Vagina (tissue), 2 donors: ENCODE results near the gene TOX3. TPM values are rescaled to one million over a fixed set of nuclear protein-coding genes. Genes with fewer than 3 reads are reported as not detected.
A peak's percentile ranks its signal among the peaks of the same experiment; 100 is the strongest.

Experiments
- DNase-seq, 2 donors: peaks; one replicate each; pipeline ENCODE4 v3.0.0-alpha.2; 2017; ENCODE audit errors: extremely low spot score in 2 of 2
- H3K27ac ChIP-seq: fragments of 200-600 bp; sonication (generic); one replicate; pipeline ENCODE4 v1.5.1; 2019
- H3K27me3 ChIP-seq: fragments of 200-600 bp; sonication (generic); one replicate; pipeline ENCODE4 v1.5.1; 2019
- H3K36me3 ChIP-seq, 2 donors: fragments of 200-600 bp; sonication (generic); one replicate each; pipeline ENCODE4 v1.5.1; 2017 to 2019
- H3K4me1 ChIP-seq: fragments of 200-600 bp; sonication (generic); one replicate; pipeline ENCODE4 v1.5.1; 2019
- H3K4me3 ChIP-seq, 2 donors: fragments of 200-600 bp; sonication (generic); 1 replicate in 1 of 2; 2 replicates in 1 of 2; pipeline ENCODE4 v1.5.1; 2016 to 2019
- H3K9me3 ChIP-seq: fragments of 200-600 bp; sonication (generic); one replicate; pipeline ENCODE4 v1.5.1; 2019
- POLR2A ChIP-seq, 2 donors: fragments of 450-650 bp; IDR thresholded peaks; one replicate each; pipeline ENCODE4 v1.6.1; 2017; ENCODE audit warnings: antibody characterized with exemption in 2 of 2, mild to moderate bottlenecking in 2 of 2, moderate library complexity in 2 of 2
- POLR2AphosphoS5 ChIP-seq, 2 donors: sonication (generic); formaldehyde crosslinking; IDR thresholded peaks; one replicate each; pipeline ENCODE4 v1.9.0; 2017; ENCODE audit warnings: antibody characterized with exemption in 2 of 2, mild to moderate bottlenecking in 2 of 2, low read depth in 1 of 2; ENCODE audit not compliant: insufficient read depth in 1 of 2
- intact Hi-C: fragments of 100-400 bp; cut with DNase I; formaldehyde crosslinking; loops from one replicate; pipeline ENCODE4 v1.15.1; 2023
- total RNA-seq: library from RNA; depleted of rRNA; stranded (reverse); fragments of >200 nt; gene quantifications from one replicate; pipeline ENCODE4 v1.2.3, GENCODE V29; 2016
- TF ChIP-seq, protein P1 (sequence below), 3 experiments: fragments of 450-650 bp in 2 of 3; fragments of 200-600 bp in 1 of 3; sonication (generic) in 1 of 3; IDR thresholded peaks; one replicate each; pipeline ENCODE4 v1.5.1; 2017 to 2019; ENCODE audit warnings: antibody characterized with exemption in 3 of 3, mild to moderate bottlenecking in 2 of 3, moderate library complexity in 2 of 3

TOX3 gene
- total RNA-seq, 1 donor from 2014 or later = 1.2 TPM

DNA sequence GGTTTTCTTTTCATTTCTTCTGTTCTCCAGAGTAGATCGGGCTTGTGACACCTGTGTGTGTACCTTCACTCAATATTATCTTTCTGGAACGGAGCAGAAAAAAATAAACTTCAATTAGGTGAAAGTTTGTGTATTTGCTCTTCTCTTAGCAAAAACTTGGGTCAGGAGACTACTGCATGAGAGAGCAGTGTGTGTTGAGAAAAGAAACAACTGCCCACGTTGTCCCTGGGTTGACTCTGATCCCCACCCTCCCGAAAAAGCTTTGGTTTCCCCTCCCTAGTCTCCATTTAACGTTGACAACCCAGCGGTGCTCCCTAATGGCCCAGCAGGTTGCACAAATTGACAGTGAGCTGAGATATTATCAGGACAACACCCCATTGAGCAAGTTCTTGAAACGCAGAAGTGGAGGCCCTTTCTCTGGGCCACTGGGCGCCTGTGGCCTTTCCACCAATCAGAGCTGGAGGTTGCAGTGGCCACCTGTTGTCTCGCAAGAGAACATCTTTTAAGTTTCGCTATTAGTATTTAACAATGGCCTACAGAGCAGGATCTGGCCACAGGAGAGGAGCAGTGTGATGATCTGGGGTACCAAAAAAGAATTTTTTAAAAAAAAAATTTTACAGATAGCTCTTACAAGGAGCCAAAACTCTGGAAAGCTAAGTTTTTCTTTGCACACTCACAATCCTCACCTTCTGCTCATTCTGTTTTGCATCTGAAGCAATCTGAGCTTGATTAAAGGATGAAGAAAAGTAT lies 1.5 kb upstream of the TOX3 start:
- no peaks in the 10 kb centered on the region for H3K36me3 ChIP-seq
- no peaks in the 10 kb centered on the region for H3K9me3 ChIP-seq
- intact Hi-C loops = no loop called here
- H3K27ac ChIP-seq = no peak overlapping the region
- no peaks in the 10 kb centered on the region for H3K27me3 ChIP-seq
- H3K4me1 ChIP-seq = peaks cover 20% of the 10 kb centered on the region
- H3K4me3 ChIP-seq = no peak overlapping the region
- DNase-seq = no peak
- TF ChIP-seq POLR2AphosphoS5 (IDR thresholded peaks at IDR 0.05; ENCODE audit: insufficient read depth in 1 of 2, low read depth in 1 of 2) (no peak), POLR2A (IDR thresholded peaks at IDR 0.05) (no peak)
- TF ChIP-seq, protein P1, sequence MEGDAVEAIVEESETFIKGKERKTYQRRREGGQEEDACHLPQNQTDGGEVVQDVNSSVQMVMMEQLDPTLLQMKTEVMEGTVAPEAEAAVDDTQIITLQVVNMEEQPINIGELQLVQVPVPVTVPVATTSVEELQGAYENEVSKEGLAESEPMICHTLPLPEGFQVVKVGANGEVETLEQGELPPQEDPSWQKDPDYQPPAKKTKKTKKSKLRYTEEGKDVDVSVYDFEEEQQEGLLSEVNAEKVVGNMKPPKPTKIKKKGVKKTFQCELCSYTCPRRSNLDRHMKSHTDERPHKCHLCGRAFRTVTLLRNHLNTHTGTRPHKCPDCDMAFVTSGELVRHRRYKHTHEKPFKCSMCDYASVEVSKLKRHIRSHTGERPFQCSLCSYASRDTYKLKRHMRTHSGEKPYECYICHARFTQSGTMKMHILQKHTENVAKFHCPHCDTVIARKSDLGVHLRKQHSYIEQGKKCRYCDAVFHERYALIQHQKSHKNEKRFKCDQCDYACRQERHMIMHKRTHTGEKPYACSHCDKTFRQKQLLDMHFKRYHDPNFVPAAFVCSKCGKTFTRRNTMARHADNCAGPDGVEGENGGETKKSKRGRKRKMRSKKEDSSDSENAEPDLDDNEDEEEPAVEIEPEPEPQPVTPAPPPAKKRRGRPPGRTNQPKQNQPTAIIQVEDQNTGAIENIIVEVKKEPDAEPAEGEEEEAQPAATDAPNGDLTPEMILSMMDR (IDR thresholded peaks at IDR 0.05) = no peak

DNA sequence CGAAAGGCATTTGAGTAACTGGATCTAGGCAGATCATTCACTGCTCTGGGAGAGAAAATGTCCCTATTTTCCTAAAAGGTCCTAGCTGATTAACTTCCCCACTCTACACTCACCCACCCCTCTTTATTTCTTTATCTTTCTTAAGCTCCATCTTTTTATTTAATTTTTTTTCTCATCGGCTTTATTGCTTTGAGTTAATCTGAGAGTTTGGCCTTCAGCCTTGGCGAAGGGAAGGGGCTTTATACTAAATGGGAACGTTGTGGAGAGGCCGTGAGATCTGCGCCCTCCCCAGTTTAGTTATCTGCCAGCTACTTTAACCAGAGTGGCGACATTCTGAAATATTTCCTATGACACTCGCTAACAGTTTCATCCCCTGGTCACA lies 882 bp upstream of the TOX3 start:
- intact Hi-C loops = no loop called here
- Histone ChIP-seq H3K4me1 (peaks cover 20% of the 10 kb centered on the region), H3K9me3 (no peaks in the 10 kb centered on the region), H3K27ac (no peak overlapping the region), H3K36me3 (no peaks in the 10 kb centered on the region), H3K27me3 (no peaks in the 10 kb centered on the region), H3K4me3 (no peak overlapping the region)
- DNase-seq = no peak
- no peak for TF ChIP-seq POLR2A (IDR thresholded peaks at IDR 0.05)
- no peak for TF ChIP-seq POLR2AphosphoS5 (IDR thresholded peaks at IDR 0.05; ENCODE audit: insufficient read depth in 1 of 2, low read depth in 1 of 2)
- TF ChIP-seq, protein P1 (IDR thresholded peaks at IDR 0.05) = no peak

DNA sequence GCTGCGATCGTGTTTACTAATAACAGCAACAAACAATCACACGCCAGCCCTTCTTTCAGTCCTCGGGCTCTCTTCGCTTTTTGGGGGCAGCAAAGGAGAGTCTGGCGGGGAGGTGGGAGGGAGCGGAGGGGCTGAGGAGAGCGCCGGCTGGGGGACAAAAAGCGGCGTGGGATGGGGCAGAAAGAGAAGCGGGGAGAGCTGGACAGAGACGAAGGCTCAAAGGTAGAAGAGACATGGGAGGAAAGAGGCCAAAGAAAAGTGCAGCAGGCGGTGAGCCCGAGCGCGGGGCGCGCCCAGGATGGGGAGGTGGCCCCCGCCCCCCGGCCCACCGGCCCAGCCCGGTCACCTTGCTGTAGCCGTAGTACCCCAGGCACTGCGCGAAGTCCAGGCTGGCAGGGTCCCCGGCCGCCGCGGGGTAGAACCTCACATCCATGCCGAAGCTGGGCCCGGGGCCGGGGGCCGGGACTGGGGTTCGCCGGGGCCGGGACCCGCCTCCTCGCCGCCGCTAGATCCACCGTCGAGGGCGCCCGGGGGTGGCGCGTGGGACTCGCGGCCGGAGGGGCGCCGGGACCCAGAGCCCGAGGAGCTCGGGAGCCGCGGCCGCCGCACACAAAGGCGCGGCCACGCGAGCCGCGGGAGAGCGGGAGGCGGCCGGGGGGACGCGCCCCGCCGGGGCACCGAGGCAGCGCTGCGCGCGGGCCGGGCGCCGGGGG lies 496 bp downstream of the TOX3 start:
- no peak for DNase-seq
- Histone ChIP-seq H3K4me1 (peaks cover 20% of the 10 kb centered on the region), H3K9me3 (no peaks in the 10 kb centered on the region), H3K27ac (peak overlapping the region; percentile 42), H3K4me3 (peak overlapping the region; percentile 47 to 51), H3K36me3 (no peaks in the 10 kb centered on the region), H3K27me3 (no peaks in the 10 kb centered on the region)
- no peak for TF ChIP-seq POLR2AphosphoS5 (IDR thresholded peaks at IDR 0.05; ENCODE audit: insufficient read depth in 1 of 2, low read depth in 1 of 2)
- TF ChIP-seq, protein P1 (IDR thresholded peaks at IDR 0.05) = no peak
- no peak for TF ChIP-seq POLR2A (IDR thresholded peaks at IDR 0.05)
- intact Hi-C loops = no loop called here

- no peaks in the 10 kb centered on the region for H3K9me3 ChIP-seq
- H3K4me1 ChIP-seq = peaks cover 20% of the 10 kb centered on the region
- intact Hi-C loops = no loop called here
- peak overlapping the region; percentile 47 to 51 for H3K4me3 ChIP-seq
- H3K27me3 ChIP-seq = no peaks in the 10 kb centered on the region
- no peak for DNase-seq
- H3K27ac ChIP-seq = peak overlapping the region; percentile 42
- TF ChIP-seq POLR2AphosphoS5 (IDR thresholded peaks at IDR 0.05; ENCODE audit: insufficient read depth in 1 of 2, low read depth in 1 of 2) = no peak
- no peak for TF ChIP-seq POLR2A (IDR thresholded peaks at IDR 0.05)
- TF ChIP-seq, protein P1 (IDR thresholded peaks at IDR 0.05) = no peak
- H3K36me3 ChIP-seq = no peaks in the 10 kb centered on the region
These were observed 1.1 kb downstream of the TOX3 start for GRCh38 chr16:52545898-52546266.
